Caki2 (cell line): ENCODE results near the gene KCNN3. TPM values are rescaled to one million over a fixed set of nuclear protein-coding genes. Genes with fewer than 3 reads are reported as not detected.

Experiments used
- DNase-seq: peaks from one replicate; pipeline ENCODE4 v3.0.0-alpha.2; 2015; ENCODE audit warnings: low read depth
- in situ Hi-C: cut with HindIII; loops from 2 replicates; pipeline ENCODE4 v1.10.0; 2016; ENCODE audit warnings: low sequenced_read_pairs, low pct_unique_long_range_greater_than_20kb, mixed read lengths
- total RNA-seq: library from RNA; depleted of rRNA; stranded (reverse); fragments of >200 nt; shearing (Covaris generic); gene quantifications from 2 replicates; pipeline ENCODE4 v1.2.3, GENCODE V29; 2014; ENCODE audit warnings: low replicate concordance

The KCNN3 gene
- total RNA-seq, 1 experiment from 2014 or later = not detected

DNA sequence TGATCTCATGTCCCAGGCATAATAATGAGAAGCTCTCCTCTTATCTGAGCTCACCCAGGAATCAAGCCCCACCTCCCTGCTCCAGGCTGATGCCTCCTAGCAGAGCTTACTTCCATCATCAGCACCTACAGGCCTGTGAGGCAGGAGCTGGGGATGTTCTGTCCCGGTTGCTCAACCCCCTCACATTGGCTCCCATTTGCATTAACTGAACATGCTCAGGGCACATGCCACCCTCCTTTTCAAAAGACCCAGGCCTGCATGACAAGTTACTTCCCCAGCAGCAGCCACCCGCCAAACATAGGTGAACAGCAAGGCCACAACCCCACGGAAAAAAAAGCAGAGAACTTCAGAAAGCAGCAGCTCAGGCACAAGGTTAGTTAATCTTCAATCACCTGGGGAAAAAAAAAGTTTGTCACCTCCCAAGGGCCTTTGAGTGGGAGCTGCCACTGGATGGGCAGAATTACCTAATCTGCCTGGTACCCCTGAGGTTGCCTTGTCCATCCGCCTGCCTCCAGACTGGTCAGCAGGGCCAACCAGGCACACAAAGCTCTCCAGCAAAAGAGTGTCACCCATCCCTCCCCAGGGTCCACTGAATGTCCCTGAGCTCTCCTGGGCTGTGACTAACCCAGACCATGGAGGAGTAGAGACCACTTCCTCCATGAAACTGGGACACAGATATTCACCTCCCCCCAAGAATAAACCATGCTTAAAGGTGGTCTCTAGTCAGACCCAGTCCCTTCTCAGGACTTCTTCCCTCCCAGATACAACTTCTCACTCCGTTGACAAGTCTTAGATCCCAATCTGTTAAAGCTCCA, 4.4 kb downstream of the KCNN3 start:
- in situ Hi-C loops = no loop called here
- no peak for DNase-seq

DNA sequence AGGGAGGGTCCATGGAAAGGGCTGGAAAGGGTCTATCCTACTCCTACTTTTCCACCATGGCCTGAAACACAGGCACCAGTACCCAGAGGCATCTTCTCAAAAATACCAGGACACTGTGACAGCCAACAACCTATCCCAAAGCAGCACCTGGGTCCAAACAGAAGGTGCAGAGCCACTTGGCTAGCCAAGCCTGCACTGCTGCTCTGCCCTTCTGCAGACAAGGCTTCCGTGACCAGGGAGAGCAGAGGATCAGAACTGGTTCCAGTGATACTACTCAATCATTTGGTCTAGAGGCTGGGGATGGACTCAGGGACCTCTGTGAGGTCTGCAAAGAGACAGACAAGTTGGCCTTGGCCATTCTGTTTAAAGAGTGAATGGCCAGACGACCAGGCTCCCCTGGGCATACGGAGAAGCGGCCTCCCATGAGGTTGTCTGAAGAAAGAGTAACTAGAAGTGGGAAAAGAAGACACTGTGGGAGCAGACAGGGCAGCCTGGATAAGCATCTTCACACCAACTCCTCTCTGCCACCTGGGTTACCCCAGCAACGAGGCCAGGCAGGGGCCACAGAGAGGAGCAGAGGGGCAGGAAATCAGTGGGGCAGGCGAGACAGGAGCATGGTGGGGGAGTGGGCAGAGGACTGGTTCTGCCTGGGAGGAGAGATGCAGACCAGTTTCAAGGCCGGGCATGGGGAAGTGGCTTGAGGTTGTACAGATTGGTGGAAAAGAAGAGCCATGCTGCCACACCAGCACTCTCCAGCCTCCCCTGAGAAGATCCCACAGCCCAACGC, 5.7 kb downstream of the KCNN3 start:
- in situ Hi-C loops = no loop called here
- no peak for DNase-seq

DNA sequence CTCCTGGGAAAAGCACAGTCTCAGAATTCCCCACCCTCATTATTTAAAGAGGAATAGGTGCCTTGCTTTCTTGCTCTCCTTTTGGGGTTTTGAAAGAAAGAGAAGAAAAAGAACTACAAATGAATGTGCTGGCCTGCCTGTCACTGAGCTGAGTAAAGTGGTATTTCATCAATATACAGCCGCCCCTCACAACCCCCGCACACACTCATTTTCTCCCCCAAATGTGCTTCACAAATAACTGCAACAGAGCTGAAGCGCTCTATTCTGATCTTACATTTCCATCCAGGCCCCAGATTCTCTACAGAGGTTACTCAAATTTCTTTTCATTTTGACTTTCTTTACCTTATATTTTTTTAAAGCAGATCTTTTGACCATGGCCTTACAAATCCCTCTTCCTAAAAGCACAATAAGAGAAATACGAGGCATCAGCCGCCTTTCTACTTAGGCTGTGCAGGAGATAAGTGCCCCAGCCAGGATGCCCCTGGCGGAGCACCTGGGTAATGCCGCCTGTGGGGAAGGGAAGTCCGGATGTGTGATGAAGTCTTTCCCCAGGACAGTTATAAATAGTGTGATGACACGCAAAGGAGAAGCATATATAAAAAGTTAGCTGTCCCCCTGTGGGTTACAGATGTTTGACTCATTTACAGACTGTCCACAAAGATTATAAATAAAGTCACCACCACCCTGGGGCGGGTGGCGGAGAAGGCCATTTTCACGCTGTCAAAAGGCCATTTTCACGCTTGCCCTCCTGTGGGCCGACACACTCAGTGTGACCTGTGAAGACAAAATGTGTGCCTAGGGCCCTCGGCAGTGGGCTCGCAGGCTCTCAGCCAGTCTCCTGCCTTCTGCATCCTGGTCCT, 6.5 kb downstream of the KCNN3 start:
- in situ Hi-C loops = no loop called here
- DNase-seq = no peak

GRCh38 chr1:154862907-154863306, 7.2 kb downstream of the KCNN3 start:
- in situ Hi-C loops = no loop called here
- DNase-seq = no peak

DNA sequence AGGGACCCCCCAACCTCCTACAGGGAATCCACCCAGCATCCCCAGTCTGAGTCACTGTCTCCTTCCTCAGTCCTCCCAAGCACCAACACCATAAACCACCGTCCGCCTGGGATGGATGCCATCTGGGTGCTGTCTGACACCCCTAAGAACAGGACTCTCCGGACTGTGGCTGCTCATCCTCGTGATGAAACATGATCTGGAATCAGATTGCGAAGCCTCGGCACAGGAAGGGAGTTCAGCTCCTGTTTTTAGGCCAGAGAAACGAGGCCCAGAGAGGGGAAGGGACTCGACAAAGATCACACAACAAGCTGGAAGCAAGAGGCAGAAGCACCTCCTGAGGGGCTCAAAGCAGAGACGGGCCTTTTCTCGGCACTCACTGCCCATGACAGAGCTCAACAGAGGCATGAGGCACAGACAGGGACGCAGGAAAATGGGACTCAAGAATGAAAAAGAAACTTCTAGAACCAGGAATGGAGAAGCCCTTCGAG, 8.4 kb downstream of the KCNN3 start:
- DNase-seq = no peak
- in situ Hi-C loops = no loop called here

- in situ Hi-C loops = no loop called here
Observed at GRCh38 chr1:154860156-154860870, 9.8 kb downstream of the KCNN3 start.

GRCh38 chr1:154859786-154860155, 10.3 kb downstream of the KCNN3 start:
- DNase-seq = no peak
- in situ Hi-C loops = no loop called here

More at GRCh38 chr1:154860156-154860870, 9.8 kb downstream of the KCNN3 start:
- no peak for DNase-seq

DNA sequence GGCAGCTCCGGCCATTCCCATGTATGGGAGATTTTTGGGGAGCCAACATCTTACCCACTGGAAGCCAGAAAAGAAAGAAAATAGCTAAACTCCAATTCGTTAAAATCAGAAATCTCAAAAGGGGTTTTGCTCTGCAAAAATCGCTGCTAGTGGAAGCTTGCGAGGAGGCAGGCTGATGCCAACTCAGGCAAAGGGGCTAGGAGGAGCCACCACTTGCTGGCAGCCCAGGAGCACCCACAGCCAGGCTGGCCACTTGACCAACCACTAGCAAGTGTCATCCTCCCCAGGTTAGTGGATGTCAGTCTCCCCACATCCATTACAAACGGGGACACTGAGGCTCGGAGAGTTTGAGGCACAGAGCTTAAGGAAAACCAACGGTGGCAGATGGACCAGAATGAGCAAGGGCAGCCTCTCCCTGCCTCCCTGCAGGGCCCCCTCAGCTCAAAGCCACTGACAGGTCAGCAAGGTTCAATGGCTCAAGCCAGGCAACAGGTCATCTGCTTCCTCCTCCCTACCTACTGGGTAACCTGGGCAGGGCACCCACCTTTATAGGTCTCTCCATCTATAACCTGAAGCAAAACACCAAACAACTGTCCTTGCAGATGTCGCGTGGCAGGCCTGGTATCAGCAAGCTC, 10.8 kb downstream of the KCNN3 start:
- in situ Hi-C loops = no loop called here
- DNase-seq = no peak

DNA sequence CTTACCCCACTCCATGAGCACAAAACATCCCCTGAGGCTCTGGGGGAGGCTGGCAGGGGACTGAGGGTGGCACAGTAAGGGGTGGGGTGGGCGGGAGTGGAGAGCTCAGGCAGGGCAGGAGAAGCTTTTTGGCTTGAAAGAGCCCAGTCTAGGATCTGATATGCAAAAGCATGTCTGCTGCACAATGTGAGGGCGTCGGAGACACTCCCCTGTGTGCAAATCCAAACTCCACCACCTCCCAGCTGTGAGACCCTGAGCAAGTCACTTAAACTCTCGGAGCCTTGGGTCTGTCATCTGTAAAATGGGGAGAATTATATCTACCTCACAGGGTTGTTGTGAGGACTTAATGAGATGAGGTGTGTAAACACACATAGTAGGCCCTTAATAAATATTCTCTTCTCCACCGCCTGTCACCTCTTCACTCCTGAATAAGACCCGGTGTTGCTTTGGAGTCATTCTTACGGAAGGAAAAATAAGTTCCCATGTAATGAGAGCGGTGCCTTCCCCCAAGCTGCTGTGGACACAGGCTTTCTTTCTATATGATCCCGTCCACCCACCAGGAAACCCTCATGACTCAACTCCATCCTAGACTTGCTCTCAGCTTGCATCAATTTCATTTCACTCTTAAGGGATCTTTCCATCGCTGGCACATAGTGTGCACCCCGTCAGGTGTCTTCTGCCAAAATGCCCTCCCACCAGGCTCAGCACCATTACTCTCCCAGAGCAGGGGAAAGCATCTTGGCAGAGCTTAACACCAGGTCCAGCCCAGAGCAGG, 12.5 kb downstream of the KCNN3 start:
- in situ Hi-C loops = no loop called here
- DNase-seq = no peak

GRCh38 chr1:154857022-154857421, 13.1 kb downstream of the KCNN3 start:
- in situ Hi-C loops = no loop called here
- DNase-seq = no peak

GRCh38 chr1:154856544-154856943, 13.5 kb downstream of the KCNN3 start:
- no peak for DNase-seq
- in situ Hi-C loops = no loop called here

- DNase-seq = no peak
- in situ Hi-C loops = no loop called here
Observed at GRCh38 chr1:154856049-154856448, 14.0 kb downstream of the KCNN3 start.

- no peak for DNase-seq
- in situ Hi-C loops = no loop called here
Observed at GRCh38 chr1:154855186-154855851, 14.8 kb downstream of the KCNN3 start.

GRCh38 chr1:154852845-154853244, 17.2 kb downstream of the KCNN3 start:
- no peak for DNase-seq
- in situ Hi-C loops = no loop called here

GRCh38 chr1:154851392-154852177, 18.5 kb downstream of the KCNN3 start:
- no peak for DNase-seq
- in situ Hi-C loops = no loop called here

- DNase-seq = no peak
- in situ Hi-C loops = no loop called here
Observed at GRCh38 chr1:154849645-154850131, 20.4 kb downstream of the KCNN3 start.
